Endometrium (tissue), 2 donors: ENCODE results near the gene BAX.

Experiments used
- FAIRE-seq: peaks from 2 replicates; lab custom pipeline; 2012; peaks lifted over from hg19 to GRCh38; lab: Jason Lieb, UNC
- donor health status: control.
- donor health status: control.

BAX gene

GRCh38 chr19:48933382-48933932, 21.2 kb upstream of the BAX start, which contains the start of gene DHDH:
Gene DHDH (plus strand): TSS chr19:48933699. CDS start chr19:48933722, 23 bp downstream.
- FAIRE-seq: no peak

GRCh38 chr19:48934837-48935236, 19.8 kb upstream of the BAX start:
- no peak for FAIRE-seq

- no peak for FAIRE-seq
These were observed 18.8 kb upstream of the BAX start for GRCh38 chr19:48935864-48936263.

GRCh38 chr19:48938256-48938655, 16.4 kb upstream of the BAX start:
- FAIRE-seq: no peak

GRCh38 chr19:48940902-48941301, 13.8 kb upstream of the BAX start:
- no peak for FAIRE-seq

GRCh38 chr19:48943081-48943480, 11.6 kb upstream of the BAX start:
- FAIRE-seq: no peak

GRCh38 chr19:48945415-48945814, 9.3 kb upstream of the BAX start:
- FAIRE-seq: no peak

- no peak for FAIRE-seq
These were observed 8.9 kb upstream of the BAX start for GRCh38 chr19:48945817-48946216.

- no peak for FAIRE-seq
These were observed 8.0 kb upstream of the BAX start for GRCh38 chr19:48946463-48947257.

GRCh38 chr19:48947258-48947542, 7.5 kb upstream of the BAX start:
- FAIRE-seq: no peak

- no peak for FAIRE-seq
These were observed 4.5 kb upstream of the BAX start for GRCh38 chr19:48950159-48950558.

- FAIRE-seq: no peak
These were observed 3.7 kb upstream of the BAX start for GRCh38 chr19:48950830-48951519.

GRCh38 chr19:48953141-48953540, 1.5 kb upstream of the BAX start:
- no peak for FAIRE-seq

GRCh38 chr19:48953990-48954594, 583 bp upstream of the BAX start:
- no peak for FAIRE-seq

GRCh38 chr19:48955308-48955958, 758 bp downstream of the BAX start:
- no peak for FAIRE-seq

- no peak for FAIRE-seq
These were observed 3.3 kb downstream of the BAX start for GRCh38 chr19:48958006-48958405.

GRCh38 chr19:48959341-48960239, 4.9 kb downstream of the BAX start:
- no peak for FAIRE-seq

- FAIRE-seq: no peak
These were observed 6.5 kb downstream of the BAX start for GRCh38 chr19:48961051-48961649.

- no peak for FAIRE-seq
These were observed 7.0 kb downstream of the BAX start for GRCh38 chr19:48961673-48962028.

- FAIRE-seq: no peak
These were observed 7.6 kb downstream of the BAX start for GRCh38 chr19:48962029-48962848.

- no peak for FAIRE-seq
These were observed 8.1 kb downstream of the BAX start for GRCh38 chr19:48962849-48963165.
